Activated T-cell treated with anti-CD3 and anti-CD28 coated beads, Interleukin-2, amount 50 U/mL, for 24 hours (primary cell): Measurements from ENCODE around the gene ATXN7L1.

Experiments used
- DNase-seq: peaks from one replicate; pipeline ENCODE4 v3.0.0-alpha.2; 2020
- H3K27ac Mint-ChIP-seq: 2 replicates; pipeline ENCODE4 v1.8.0; 2020; ENCODE audit warnings: mild to moderate bottlenecking, mixed read lengths
- H3K27me3 Mint-ChIP-seq: 2 replicates; pipeline ENCODE4 v1.8.0; 2020; ENCODE audit warnings: mixed read lengths
- H3K36me3 Mint-ChIP-seq: 2 replicates; pipeline ENCODE4 v1.8.0; 2020; ENCODE audit warnings: low read depth, mixed read lengths
- H3K4me1 Mint-ChIP-seq: 2 replicates; pipeline ENCODE4 v1.8.0; 2020; ENCODE audit warnings: low read depth, mixed read lengths
- H3K4me3 Mint-ChIP-seq: 2 replicates; pipeline ENCODE4 v1.8.0; 2020; ENCODE audit warnings: mild to moderate bottlenecking, moderate library complexity, mixed read lengths
- H3K9me3 Mint-ChIP-seq: 2 replicates; pipeline ENCODE4 v1.8.0; 2020; ENCODE audit warnings: mixed read lengths

The ATXN7L1 gene

GRCh38 chr7:105688617-105689016, 187.8 kb downstream of the ATXN7L1 start:
- Mint-ChIP-seq H3K4me3 (no peak overlapping the region), H3K4me1 (peaks cover 53% of the 10 kb centered on the region), H3K27ac (no peak overlapping the region)

GRCh38 chr7:105685161-105685560, 191.2 kb downstream of the ATXN7L1 start:
- Mint-ChIP-seq H3K9me3 (no peaks in the 10 kb centered on the region), H3K27me3 (no peaks in the 10 kb centered on the region), H3K4me3 (no peak overlapping the region), H3K27ac (no peak overlapping the region), H3K36me3 (no peaks in the 10 kb centered on the region), H3K4me1 (peaks cover 33% of the 10 kb centered on the region)
- DNase-seq, result no peak

More at GRCh38 chr7:105688617-105689016, 187.8 kb downstream of the ATXN7L1 start:
- H3K27me3 Mint-ChIP-seq, result no peaks in the 10 kb centered on the region
- no peak for DNase-seq
- H3K36me3 Mint-ChIP-seq, result peaks cover 4% of the 10 kb centered on the region
- no peaks in the 10 kb centered on the region for H3K9me3 Mint-ChIP-seq

GRCh38 chr7:105682341-105683060, 193.9 kb downstream of the ATXN7L1 start:
- Mint-ChIP-seq H3K4me3 (no peak overlapping the region), H3K27ac (no peak overlapping the region), H3K36me3 (peaks cover 4% of the 10 kb centered on the region), H3K4me1 (peaks cover 40% of the 10 kb centered on the region), H3K9me3 (no peaks in the 10 kb centered on the region), H3K27me3 (no peaks in the 10 kb centered on the region)
- DNase-seq, result no peak

- Mint-ChIP-seq H3K9me3 (no peaks in the 10 kb centered on the region), H3K27me3 (no peaks in the 10 kb centered on the region), H3K27ac (no peak overlapping the region), H3K36me3 (peaks cover 4% of the 10 kb centered on the region), H3K4me1 (peaks cover 55% of the 10 kb centered on the region), H3K4me3 (no peak overlapping the region)
- no peak for DNase-seq
These were observed 195.8 kb downstream of the ATXN7L1 start for GRCh38 chr7:105680505-105681187.

GRCh38 chr7:105678811-105679495, 197.4 kb downstream of the ATXN7L1 start:
- Mint-ChIP-seq H3K27ac (peak overlapping the region; percentile 92), H3K27me3 (no peaks in the 10 kb centered on the region), H3K9me3 (no peaks in the 10 kb centered on the region), H3K36me3 (peaks cover 4% of the 10 kb centered on the region), H3K4me1 (peaks cover 71% of the 10 kb centered on the region), H3K4me3 (peak overlapping the region; percentile 82)
- DNase-seq, result peak; percentile 69

- peak; percentile 63 for DNase-seq
- H3K4me3 Mint-ChIP-seq, result peak overlapping the region; percentile 82
- H3K4me1 Mint-ChIP-seq, result peaks cover 78% of the 10 kb centered on the region
- no peaks in the 10 kb centered on the region for H3K9me3 Mint-ChIP-seq
- H3K27ac Mint-ChIP-seq, result peak overlapping the region; percentile 92
- H3K27me3 Mint-ChIP-seq, result no peaks in the 10 kb centered on the region
- peaks cover 4% of the 10 kb centered on the region for H3K36me3 Mint-ChIP-seq
These were observed 198.4 kb downstream of the ATXN7L1 start for GRCh38 chr7:105677817-105678573.

GRCh38 chr7:105677410-105677730, 199.0 kb downstream of the ATXN7L1 start:
- peak overlapping the region; percentile 92 for H3K27ac Mint-ChIP-seq
- no peaks in the 10 kb centered on the region for H3K27me3 Mint-ChIP-seq
- peaks cover 77% of the 10 kb centered on the region for H3K4me1 Mint-ChIP-seq
- H3K36me3 Mint-ChIP-seq, result peaks cover 4% of the 10 kb centered on the region
- DNase-seq, result no peak
- H3K4me3 Mint-ChIP-seq, result peak overlapping the region; percentile 82
- H3K9me3 Mint-ChIP-seq, result no peaks in the 10 kb centered on the region

- no peaks in the 10 kb centered on the region for H3K27me3 Mint-ChIP-seq
- H3K4me1 Mint-ChIP-seq, result peaks cover 73% of the 10 kb centered on the region
- peak overlapping the region; percentile 52 for H3K4me3 Mint-ChIP-seq
- H3K27ac Mint-ChIP-seq, result peak overlapping the region; percentile 92
- H3K9me3 Mint-ChIP-seq, result no peaks in the 10 kb centered on the region
- peaks cover 4% of the 10 kb centered on the region for H3K36me3 Mint-ChIP-seq
- DNase-seq, result peak; percentile 67
These were observed 200.4 kb downstream of the ATXN7L1 start for GRCh38 chr7:105675934-105676371.

GRCh38 chr7:105674200-105674920, 202.0 kb downstream of the ATXN7L1 start:
- Mint-ChIP-seq H3K27ac (peak overlapping the region; percentile 81), H3K27me3 (no peaks in the 10 kb centered on the region), H3K36me3 (peaks cover 4% of the 10 kb centered on the region), H3K4me1 (peaks cover 68% of the 10 kb centered on the region), H3K9me3 (no peaks in the 10 kb centered on the region), H3K4me3 (no peak overlapping the region)
- no peak for DNase-seq

GRCh38 chr7:105673367-105674084, 202.9 kb downstream of the ATXN7L1 start:
- H3K4me3 Mint-ChIP-seq, result no peak overlapping the region
- DNase-seq, result no peak
- H3K4me1 Mint-ChIP-seq, result peaks cover 59% of the 10 kb centered on the region
- no peaks in the 10 kb centered on the region for H3K27me3 Mint-ChIP-seq
- H3K9me3 Mint-ChIP-seq, result no peaks in the 10 kb centered on the region
- peaks cover 2% of the 10 kb centered on the region for H3K36me3 Mint-ChIP-seq
- H3K27ac Mint-ChIP-seq, result peak overlapping the region; percentile 77

- Mint-ChIP-seq H3K4me3 (no peak overlapping the region), H3K9me3 (no peaks in the 10 kb centered on the region), H3K36me3 (no peaks in the 10 kb centered on the region), H3K4me1 (peaks cover 52% of the 10 kb centered on the region), H3K27me3 (no peaks in the 10 kb centered on the region), H3K27ac (no peak overlapping the region)
- DNase-seq, result no peak
These were observed 203.6 kb downstream of the ATXN7L1 start for GRCh38 chr7:105672801-105673200.

GRCh38 chr7:105666324-105666723, 210.1 kb downstream of the ATXN7L1 start:
- Mint-ChIP-seq H3K9me3 (no peaks in the 10 kb centered on the region), H3K4me1 (peaks cover 6% of the 10 kb centered on the region), H3K27me3 (no peaks in the 10 kb centered on the region), H3K27ac (no peak overlapping the region), H3K4me3 (no peak overlapping the region), H3K36me3 (peaks cover 31% of the 10 kb centered on the region)
- DNase-seq, result no peak

GRCh38 chr7:105665684-105666083, 210.7 kb downstream of the ATXN7L1 start:
- Mint-ChIP-seq H3K27ac (peak overlapping the region; percentile 4), H3K9me3 (no peaks in the 10 kb centered on the region), H3K36me3 (peaks cover 37% of the 10 kb centered on the region), H3K4me1 (peaks cover 6% of the 10 kb centered on the region), H3K4me3 (no peak overlapping the region), H3K27me3 (no peaks in the 10 kb centered on the region)
- no peak for DNase-seq
